Neuronal stem cell (in vitro differentiated cells): ENCODE measurements around the gene LIN7B.
A peak's percentile ranks its signal among the peaks of the same experiment; 100 is the strongest.

Source experiments
- DNase-seq: peaks from one replicate; pipeline ENCODE4 v3.0.0-alpha.2; 2013; ENCODE audit warnings: low spot score
- H2AFZ ChIP-seq: one replicate; pipeline ENCODE4 v1.6.1; 2013; ENCODE audit warnings: mild to moderate bottlenecking, low read length, inconsistent platforms
- H2AK5ac ChIP-seq: 2 replicates; pipeline ENCODE4 v1.6.1; 2013; ENCODE audit warnings: low read depth, mild to moderate bottlenecking, inconsistent platforms, low read length, moderate library complexity, mixed read lengths
- H2BK120ac ChIP-seq: 2 replicates; pipeline ENCODE4 v1.6.1; 2013; ENCODE audit warnings: low read depth, mild to moderate bottlenecking, inconsistent platforms, low read length, moderate library complexity, mixed read lengths
- H2BK12ac ChIP-seq: one replicate; pipeline ENCODE4 v1.6.1; 2013; ENCODE audit warnings: low read length, inconsistent platforms
- H2BK15ac ChIP-seq: 2 replicates; pipeline ENCODE4 v1.6.1; 2013; ENCODE audit warnings: mild to moderate bottlenecking, low read length, inconsistent platforms, mixed read lengths
- H2BK5ac ChIP-seq: one replicate; pipeline ENCODE4 v1.6.1; 2013; ENCODE audit warnings: inconsistent platforms, mild to moderate bottlenecking, low read length, moderate library complexity
- H3K14ac ChIP-seq: one replicate; pipeline ENCODE4 v1.6.1; 2013; ENCODE audit warnings: low read length, inconsistent platforms
- H3K18ac ChIP-seq: 2 replicates; pipeline ENCODE4 v1.6.1; 2013; ENCODE audit warnings: low read length, inconsistent platforms
- H3K23ac ChIP-seq: 2 replicates; pipeline ENCODE4 v1.6.1; 2013; ENCODE audit warnings: low read depth, mild to moderate bottlenecking, mixed read lengths, low read length, inconsistent platforms; ENCODE audit not compliant: poor library complexity
- H3K27ac ChIP-seq: replicated peaks from 3 replicates; pipeline ENCODE4 v1.5.1; 2013; ENCODE audit warnings: low read length, inconsistent platforms
- H3K27me3 ChIP-seq, 3 experiments: 2 replicates each; pipeline ENCODE4 v1.6.1; 2013; ENCODE audit warnings: low read length in 3 of 3, mild to moderate bottlenecking in 2 of 3, inconsistent platforms in 1 of 3, low read depth in 1 of 3, mixed read lengths in 1 of 3, moderate library complexity in 1 of 3; ENCODE audit not compliant: control insufficient read depth in 3 of 3, insufficient read depth in 3 of 3
- H3K36me3 ChIP-seq, 2 donors: replicated peaks in 1 of 2; 2 replicates each; pipeline ENCODE4 v1.6.1; 2013; ENCODE audit warnings: low read length in 2 of 2; ENCODE audit not compliant: control insufficient read depth in 2 of 2, insufficient read depth in 2 of 2
- H3K4ac ChIP-seq: 2 replicates; pipeline ENCODE4 v1.6.1; 2013; ENCODE audit warnings: inconsistent platforms, mild to moderate bottlenecking, low read length, moderate library complexity
- H3K4me1 ChIP-seq, 2 donors: 1 replicate in 1 of 2; 2 replicates in 1 of 2; pipeline ENCODE4 v1.6.1; 2013; ENCODE audit warnings: low read length in 2 of 2, low read depth in 1 of 2; ENCODE audit not compliant: control insufficient read depth in 2 of 2, insufficient read depth in 1 of 2
- H3K4me2 ChIP-seq: one replicate; pipeline ENCODE4 v1.6.1; 2013; ENCODE audit warnings: mild to moderate bottlenecking, low read length, inconsistent platforms; ENCODE audit not compliant: insufficient read depth, poor library complexity, severe bottlenecking
- H3K4me3 ChIP-seq, 2 donors: 2 replicates each; pipeline ENCODE4 v1.5.1; 2013; ENCODE audit warnings: low read length in 2 of 2, mild to moderate bottlenecking in 2 of 2, inconsistent platforms in 1 of 2, moderate library complexity in 1 of 2
- H3K79me1 ChIP-seq: one replicate; pipeline ENCODE4 v1.6.1; 2013; ENCODE audit warnings: low read depth, mild to moderate bottlenecking, inconsistent platforms, low read length, moderate library complexity
- H3K9ac ChIP-seq: one replicate; pipeline ENCODE4 v1.6.1; 2013; ENCODE audit warnings: mild to moderate bottlenecking, low read depth, low read length, inconsistent platforms; ENCODE audit not compliant: poor library complexity
- H3K9me3 ChIP-seq, 2 donors: replicated peaks in 1 of 2; 2 replicates each; pipeline versions ENCODE3 to v1.6.1; 2013; ENCODE audit warnings: low read length in 2 of 2, mild to moderate bottlenecking in 2 of 2, inconsistent platforms in 1 of 2, low read depth in 1 of 2, mixed read lengths in 1 of 2, moderate library complexity in 1 of 2; ENCODE audit not compliant: control insufficient read depth in 2 of 2, insufficient read depth in 1 of 2
- H4K8ac ChIP-seq: one replicate; pipeline ENCODE4 v1.6.1; 2013; ENCODE audit warnings: low read depth, mild to moderate bottlenecking, inconsistent platforms, low read length, moderate library complexity
- H4K91ac ChIP-seq: one replicate; pipeline ENCODE4 v1.6.1; 2013; ENCODE audit warnings: low read length, low read depth, mild to moderate bottlenecking, inconsistent platforms; ENCODE audit not compliant: poor library complexity
- WGBS, 2 donors: extraction: QIAGEN DNeasy Blood & Tissue Kit; methylation state at CpG; one replicate each; pipeline ENCODE4 v1.1.7; 2013; ENCODE audit warnings: missing lambda C conversion rate in 2 of 2, mixed read lengths in 1 of 2; ENCODE audit not compliant: insufficient read length in 2 of 2, insufficient replicate concordance in 1 of 2; ENCODE audit errors: extremely low coverage in 2 of 2; 5-methylcytosine and 5-hydroxymethylcytosine counted together

The LIN7B gene

GRCh38 chr19:49107625-49108459, 6.3 kb upstream of the LIN7B start:
- H3K14ac ChIP-seq: peak overlapping the region; percentile 63
- H2BK120ac ChIP-seq: no peak overlapping the region
- no peak overlapping the region for H3K4me3 ChIP-seq
- H3K27me3 ChIP-seq: no peaks in the 10 kb centered on the region
- H2AFZ ChIP-seq: no peak overlapping the region
- H3K9me3 ChIP-seq: no peaks in the 10 kb centered on the region
- no peak overlapping the region for H3K18ac ChIP-seq
- no peak for DNase-seq
- H3K27ac ChIP-seq: no peak overlapping the region
- no peaks in the 10 kb centered on the region for H3K4me1 ChIP-seq
- H3K4ac ChIP-seq: no peak overlapping the region
- peak overlapping the region; percentile 21 for H2AK5ac ChIP-seq
- no peak overlapping the region for H2BK5ac ChIP-seq
- no peak overlapping the region for H2BK15ac ChIP-seq
- no peak overlapping the region for H2BK12ac ChIP-seq
- peak overlapping the region; percentile 76 for H3K23ac ChIP-seq
- H4K8ac ChIP-seq: no peak overlapping the region
- no peak overlapping the region for H3K9ac ChIP-seq
- no peak overlapping the region for H3K4me2 ChIP-seq
- WGBS, 2 donors: no CpG with 5 or more reads among the region's 93 CpGs
- H3K79me1 ChIP-seq: peaks cover 10% of the 10 kb centered on the region
- H4K91ac ChIP-seq: no peak overlapping the region
- peaks cover 48 to 71% of the 10 kb centered on the region in 2 donors for H3K36me3 ChIP-seq

- Histone ChIP-seq H2AFZ (no peak overlapping the region), H2BK5ac (no peak overlapping the region), H3K4me3 (no peak overlapping the region), H3K23ac (no peak overlapping the region), H4K8ac (no peak overlapping the region), H3K9me3 (no peaks in the 10 kb centered on the region), H2AK5ac (no peak overlapping the region), H3K14ac (no peak overlapping the region), H3K4me2 (no peak overlapping the region), H3K18ac (no peak overlapping the region), H3K27ac (no peak overlapping the region), H3K4ac (no peak overlapping the region), H3K36me3 (peaks cover 42 to 60% of the 10 kb centered on the region in 2 donors), H3K9ac (peak overlapping the region; percentile 12), H4K91ac (no peak overlapping the region), H3K4me1 (peaks cover 0 to 5% of the 10 kb centered on the region in 2 donors), H2BK120ac (no peak overlapping the region), H3K79me1 (peaks cover 7% of the 10 kb centered on the region), H2BK15ac (no peak overlapping the region), H3K27me3 (peaks cover 0 to 2% (median 0%) of the 10 kb centered on the region in 3 experiments), H2BK12ac (no peak overlapping the region)
- WGBS, 2 donors: no CpG with 5 or more reads among the region's 5 CpGs
- no peak for DNase-seq
Measured at GRCh38 chr19:49109051-49109450, 5.1 kb upstream of the LIN7B start.

GRCh38 chr19:49109569-49110233, 4.5 kb upstream of the LIN7B start:
- no CpG with 5 or more reads among the region's 8 CpGs for whole genome bisulfite sequencing, 2 donors
- Histone ChIP-seq H3K9ac (no peak overlapping the region), H3K4me1 (peaks cover 2 to 5% of the 10 kb centered on the region in 2 donors), H3K4me2 (no peak overlapping the region), H3K14ac (no peak overlapping the region), H2BK15ac (no peak overlapping the region), H4K91ac (no peak overlapping the region), H3K9me3 (no peaks in the 10 kb centered on the region), H3K4me3 (no peak overlapping the region), H2BK12ac (no peak overlapping the region), H3K36me3 (peaks cover 41 to 53% of the 10 kb centered on the region in 2 donors), H2AFZ (no peak overlapping the region), H4K8ac (no peak overlapping the region), H3K79me1 (peaks cover 7% of the 10 kb centered on the region), H2BK5ac (no peak overlapping the region), H3K23ac (no peak overlapping the region), H3K27me3 (peaks cover 0 to 2% (median 0%) of the 10 kb centered on the region in 3 experiments), H3K18ac (no peak overlapping the region), H2BK120ac (no peak overlapping the region), H2AK5ac (no peak overlapping the region), H3K4ac (no peak overlapping the region), H3K27ac (no peak overlapping the region)
- no peak for DNase-seq

- Histone ChIP-seq H3K4ac (no peak overlapping the region), H2BK120ac (no peak overlapping the region), H4K8ac (no peak overlapping the region), H3K27ac (no peak overlapping the region), H3K23ac (no peak overlapping the region), H3K27me3 (peaks cover 0 to 2% (median 0%) of the 10 kb centered on the region in 3 experiments), H4K91ac (no peak overlapping the region), H3K9me3 (no peaks in the 10 kb centered on the region), H2BK12ac (no peak overlapping the region), H3K4me2 (no peak overlapping the region), H3K4me3 (no peak overlapping the region), H3K14ac (no peak overlapping the region), H3K79me1 (peaks cover 7% of the 10 kb centered on the region), H2AK5ac (no peak overlapping the region), H2AFZ (no peak overlapping the region), H2BK15ac (no peak overlapping the region), H3K36me3 (peaks cover 35 to 45% of the 10 kb centered on the region in 2 donors), H3K4me1 (peaks cover 7% of the 10 kb centered on the region in 2 donors), H3K18ac (no peak overlapping the region), H2BK5ac (no peak overlapping the region), H3K9ac (no peak overlapping the region)
- no CpG with 5 or more reads among the region's 3 CpGs for WGBS, 2 donors
- no peak for DNase-seq
Measured at GRCh38 chr19:49110567-49110966, 3.6 kb upstream of the LIN7B start.
